A549 (cell line): Measurements from ENCODE around the gene ATP2B3.

Source experiments
- CBX2 ChIP-seq: fragments of 200-600 bp; sonication (generic); IDR thresholded peaks from 2 replicates; pipeline ENCODE4 v1.6.1; 2016; ENCODE audit warnings: low read depth, mild to moderate bottlenecking, borderline replicate concordance
- CTCF ChIP-seq: fragments of >200 bp; sonication (Bioruptor Twin); formaldehyde crosslinking; IDR thresholded peaks from 3 replicates; pipeline ENCODE4 v1.5.1; 2016
- E2F6 ChIP-seq: IDR thresholded peaks from 2 replicates; pipeline ENCODE4 v1.6.1; 2012; ENCODE audit warnings: low read depth, borderline replicate concordance
- ELK1 ChIP-seq: fragments of 150-350 bp; IDR thresholded peaks from 2 replicates; pipeline ENCODE4 v1.6.1; 2014; ENCODE audit warnings: low read depth, mild to moderate bottlenecking, low read length
- EP300 ChIP-seq, 2 experiments: fragments of >200 bp; sonication (Bioruptor Twin); formaldehyde crosslinking; IDR thresholded peaks; 2 replicates in 1 of 2; 3 replicates in 1 of 2; pipeline ENCODE4 v1.6.1; 2016 to 2017
- HDAC2 ChIP-seq: fragments of 200-600 bp; sonication (generic); IDR thresholded peaks from 2 replicates; pipeline ENCODE4 v1.6.1; 2016
- HOXB5 ChIP-seq: fragments of 250-450 bp; sonication (Bioruptor Pico); IDR thresholded peaks from 2 replicates; pipeline ENCODE4 v1.5.0; 2020; ENCODE audit warnings: mild to moderate bottlenecking, moderate library complexity
- MAFK ChIP-seq: fragments of 450-650 bp; IDR thresholded peaks from 2 replicates; pipeline ENCODE4 v1.6.1; 2014; ENCODE audit not compliant: partially characterized antibody
- POLR2A ChIP-seq: IDR thresholded peaks from 2 replicates; pipeline ENCODE4 v1.6.1; 2012; ENCODE audit warnings: mild to moderate bottlenecking, low read length
- POLR2AphosphoS2 ChIP-seq: conservative IDR thresholded peaks from 2 replicates; pipeline ENCODE4 v1.6.1; 2012; ENCODE audit warnings: low read length, improper control_type of control experiment, inconsistent platforms
- RAD21 ChIP-seq, 2 experiments: fragments of >200 bp in 1 of 2; sonication (Bioruptor Twin) in 1 of 2; formaldehyde crosslinking in 1 of 2; IDR thresholded peaks in 1 of 2; conservative IDR thresholded peaks in 1 of 2; 2 replicates in 1 of 2; 3 replicates in 1 of 2; pipeline ENCODE4 v1.6.1; 2012 to 2018; ENCODE audit warnings: inconsistent platforms in 1 of 2
- RARB ChIP-seq: fragments of 250-450 bp; sonication (Bioruptor Pico); IDR thresholded peaks from 2 replicates; pipeline ENCODE4 v1.8.0; 2021; ENCODE audit warnings: mild to moderate bottlenecking, moderate library complexity
- RNF2 ChIP-seq: fragments of 200-600 bp; sonication (generic); IDR thresholded peaks from 2 replicates; pipeline ENCODE4 v1.6.1; 2016; ENCODE audit warnings: low read depth, mild to moderate bottlenecking, antibody characterized with exemption, moderate library complexity, borderline replicate concordance
- USF2 ChIP-seq: fragments of 450-650 bp; IDR thresholded peaks from 2 replicates; pipeline ENCODE4 v1.6.1; 2014; ENCODE audit warnings: antibody characterized with exemption

GRCh38 chrX:153507484-153508178 is 9.8 kb upstream of the ATP2B3 start:
- TF ChIP-seq CTCF (peak; percentile 84), RAD21 (conservative IDR thresholded peaks at IDR 0.05 in 1 of 2, IDR thresholded peaks at IDR 0.05 in 1 of 2) (peak; percentile 88 to 89), CBX2 (no peak), E2F6 (no peak), POLR2A (no peak), USF2 (no peak), EP300 (IDR thresholded peaks at IDR 0.05) (no peak), MAFK (no peak), POLR2AphosphoS2 (no peak), HOXB5 (no peak), RARB (CRISPR knock-in tag) (no peak), HDAC2 (no peak), ELK1 (no peak), RNF2 (no peak)
